Measurements from ENCODE around the gene CDH23. TPM values are rescaled to one million over a fixed set of nuclear protein-coding genes. Genes with fewer than 3 reads are reported as not detected.

The CDH23 gene
- total RNA-seq, 1 donor from 2014 or later: 4.5 TPM

- Histone ChIP-seq H3K9me3 (replicated peaks) (no peaks in the 10 kb centered on the region), H3K36me3 (no peaks in the 10 kb centered on the region), H3K27ac (replicated peaks) (no peak overlapping the region), H3K27me3 (ENCODE audit: low read depth) (no peaks in the 10 kb centered on the region), H3K4me1 (no peaks in the 10 kb centered on the region), H3K4me3 (no peak overlapping the region)
- intact Hi-C loops (cut with micrococcal nuclease): no loop called here
- no peak for DNase-seq
- TF ChIP-seq CTCF (IDR thresholded peaks at IDR 0.05; ENCODE audit: borderline replicate concordance): no peak
These were observed 401.0 kb downstream of the CDH23 start for GRCh38 chr10:71797533-71798307.

DNA sequence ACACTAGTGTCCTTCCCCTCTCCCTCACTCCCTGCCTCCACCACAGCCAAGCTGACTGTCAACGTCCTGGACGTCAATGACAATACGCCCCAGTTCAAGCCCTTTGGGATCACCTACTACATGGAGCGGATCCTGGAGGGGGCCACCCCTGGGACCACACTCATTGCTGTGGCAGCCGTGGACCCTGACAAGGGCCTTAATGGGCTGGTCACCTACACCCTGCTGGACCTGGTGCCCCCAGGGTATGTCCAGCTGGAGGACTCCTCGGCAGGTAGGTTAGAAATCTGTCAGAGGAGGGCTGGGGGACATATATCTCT, 401.5 kb downstream of the CDH23 start:
- H3K27ac ChIP-seq (replicated peaks): no peak overlapping the region
- H3K27me3 ChIP-seq (ENCODE audit: low read depth): no peaks in the 10 kb centered on the region
- H3K4me3 ChIP-seq: no peak overlapping the region
- H3K36me3 ChIP-seq: no peaks in the 10 kb centered on the region
- intact Hi-C loops (cut with micrococcal nuclease): no loop called here
- no peaks in the 10 kb centered on the region for H3K9me3 ChIP-seq (replicated peaks)
- TF ChIP-seq CTCF (IDR thresholded peaks at IDR 0.05; ENCODE audit: borderline replicate concordance): no peak
- DNase-seq: no peak
- no peaks in the 10 kb centered on the region for H3K4me1 ChIP-seq

GRCh38 chr10:71799112-71799511, 402.4 kb downstream of the CDH23 start:
- H3K27ac ChIP-seq (replicated peaks): no peak overlapping the region
- no peaks in the 10 kb centered on the region for H3K27me3 ChIP-seq (ENCODE audit: low read depth)
- no peaks in the 10 kb centered on the region for H3K9me3 ChIP-seq (replicated peaks)
- no peak for DNase-seq
- no peak for TF ChIP-seq CTCF (IDR thresholded peaks at IDR 0.05; ENCODE audit: borderline replicate concordance)
- intact Hi-C loops (cut with micrococcal nuclease): no loop called here
- no peaks in the 10 kb centered on the region for H3K4me1 ChIP-seq
- H3K36me3 ChIP-seq: no peaks in the 10 kb centered on the region
- no peak overlapping the region for H3K4me3 ChIP-seq

DNA sequence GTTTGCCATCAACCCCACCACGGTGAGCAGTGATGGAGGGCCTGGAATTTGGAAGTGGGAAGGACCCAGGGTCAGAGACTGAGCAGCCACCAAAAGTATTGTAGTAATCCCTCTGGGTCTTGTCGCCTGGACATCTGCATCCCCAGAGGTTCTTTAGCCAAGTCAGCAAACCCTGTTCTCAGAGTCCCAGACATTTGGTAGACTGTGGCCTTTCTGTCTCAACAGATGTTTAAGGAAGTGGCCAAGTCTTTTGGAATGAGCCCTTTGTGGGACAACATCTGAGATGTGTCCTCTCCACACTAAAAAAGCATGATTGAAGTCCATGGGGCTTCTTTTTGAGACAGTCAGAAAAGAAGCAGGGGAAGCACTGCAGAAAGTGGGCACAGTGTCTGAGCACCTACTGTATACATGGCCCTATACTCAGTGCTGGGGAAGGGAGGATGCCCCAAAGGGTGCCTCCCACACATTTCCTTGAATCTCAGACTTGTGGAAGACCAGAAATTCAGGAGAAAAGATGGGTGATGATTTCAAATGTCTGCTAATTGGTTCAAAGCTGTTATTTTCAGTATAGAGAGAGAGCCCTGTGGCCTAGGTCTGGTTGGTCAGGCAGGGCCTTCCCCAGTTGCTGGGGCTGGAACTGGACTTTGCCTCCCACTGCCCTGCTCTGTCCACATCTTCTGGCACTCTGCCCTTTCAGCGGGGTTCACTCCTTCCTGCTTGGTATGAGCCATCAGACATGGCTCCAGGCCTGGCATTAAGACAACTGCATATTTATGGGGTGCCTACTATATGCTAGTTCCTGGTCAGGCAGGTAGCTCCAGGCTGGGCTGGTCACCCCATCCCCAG, 403.1 kb downstream of the CDH23 start:
- no peaks in the 10 kb centered on the region for H3K27me3 ChIP-seq (ENCODE audit: low read depth)
- intact Hi-C loops (cut with micrococcal nuclease): no loop called here
- no peak overlapping the region for H3K4me3 ChIP-seq
- no peak for TF ChIP-seq CTCF (IDR thresholded peaks at IDR 0.05; ENCODE audit: borderline replicate concordance)
- no peak overlapping the region for H3K27ac ChIP-seq (replicated peaks)
- no peaks in the 10 kb centered on the region for H3K36me3 ChIP-seq
- H3K9me3 ChIP-seq (replicated peaks): no peaks in the 10 kb centered on the region
- no peaks in the 10 kb centered on the region for H3K4me1 ChIP-seq
- no peak for DNase-seq

- intact Hi-C loops (cut with micrococcal nuclease): no loop called here
- DNase-seq: no peak
- TF ChIP-seq CTCF (IDR thresholded peaks at IDR 0.05; ENCODE audit: borderline replicate concordance): no peak
These were observed 404.6 kb downstream of the CDH23 start for GRCh38 chr10:71801361-71801760.

More at GRCh38 chr10:71801361-71801760, 404.6 kb downstream of the CDH23 start:
- no peak overlapping the region for H3K4me3 ChIP-seq
- no peaks in the 10 kb centered on the region for H3K4me1 ChIP-seq
- no peaks in the 10 kb centered on the region for H3K27me3 ChIP-seq (ENCODE audit: low read depth)
- H3K36me3 ChIP-seq: no peaks in the 10 kb centered on the region
- H3K27ac ChIP-seq (replicated peaks): no peak overlapping the region
- H3K9me3 ChIP-seq (replicated peaks): no peaks in the 10 kb centered on the region
